ENCODE results near the gene RBCK1. TPM values are rescaled to one million over a fixed set of nuclear protein-coding genes. Genes with fewer than 3 reads are reported as not detected.
"Not testable (repeated sequence)": the region's sequence is repeated elsewhere in the genome, so short reads cannot be mapped to it uniquely, and the experiment has no call there.

Gene RBCK1
- total RNA-seq, 4 donors from 2014 or later: 57.9 to 86.3 (median 64.6) TPM

- intact Hi-C loops (cut with DNase I; ENCODE audit: low total_unique reads): no loop called here
- no peak for DNase-seq
- no peak for TF ChIP-seq POLR2A (IDR thresholded peaks at IDR 0.05)
- no peak for TF ChIP-seq CTCF (IDR thresholded peaks at IDR 0.05)
- H3K36me3 ChIP-seq: no peaks in the 10 kb centered on the region
- peaks cover 0 to 7% of the 10 kb centered on the region in 2 donors for H3K4me1 ChIP-seq
- H3K4me3 ChIP-seq: no peak overlapping the region
- no peaks in the 10 kb centered on the region for H3K27me3 ChIP-seq
- H3K27ac ChIP-seq: no peak overlapping the region
- H3K9me3 ChIP-seq: no peaks in the 10 kb centered on the region
These were observed 24.2 kb upstream of the RBCK1 start for GRCh38 chr20:383889-384288.

- no peaks in the 10 kb centered on the region for H3K27me3 ChIP-seq
- H3K4me1 ChIP-seq: peaks cover 0 to 7% of the 10 kb centered on the region in 2 donors
- TF ChIP-seq CTCF (IDR thresholded peaks at IDR 0.05) (no peak), POLR2A (IDR thresholded peaks at IDR 0.05) (no peak)
- no peaks in the 10 kb centered on the region for H3K9me3 ChIP-seq
- no peaks in the 10 kb centered on the region for H3K36me3 ChIP-seq
- no peak overlapping the region for H3K4me3 ChIP-seq
- intact Hi-C loops (cut with DNase I; ENCODE audit: low total_unique reads): no loop called here
- H3K27ac ChIP-seq: no peak overlapping the region
- no peak for DNase-seq
These were observed 23.4 kb upstream of the RBCK1 start for GRCh38 chr20:384723-385122.

- DNase-seq: no peak
- Histone ChIP-seq H3K4me3 (no peak overlapping the region), H3K27me3 (no peaks in the 10 kb centered on the region), H3K9me3 (no peaks in the 10 kb centered on the region), H3K4me1 (peaks cover 0 to 7% of the 10 kb centered on the region in 2 donors), H3K36me3 (no peaks in the 10 kb centered on the region), H3K27ac (no peak overlapping the region)
- TF ChIP-seq CTCF (IDR thresholded peaks at IDR 0.05) (no peak), POLR2A (IDR thresholded peaks at IDR 0.05) (no peak)
- intact Hi-C loops (cut with DNase I; ENCODE audit: low total_unique reads): no loop called here
These were observed 22.7 kb upstream of the RBCK1 start for GRCh38 chr20:385448-385847.

GRCh38 chr20:386634-387033 lies 21.5 kb upstream of the RBCK1 start:
- H3K4me3 ChIP-seq; intact Hi-C loops (cut with DNase I; ENCODE audit: low total_unique reads); H3K9me3 ChIP-seq; H3K36me3 ChIP-seq; H3K4me1 ChIP-seq; DNase-seq; H3K27me3 ChIP-seq; H3K27ac ChIP-seq: not testable (repeated sequence)

- H3K36me3 ChIP-seq: no peaks in the 10 kb centered on the region
- DNase-seq: no peak
- H3K4me1 ChIP-seq: no peaks in the 10 kb centered on the region
- H3K27ac ChIP-seq: no peak overlapping the region
- no peaks in the 10 kb centered on the region for H3K9me3 ChIP-seq
- no peak for TF ChIP-seq CTCF (IDR thresholded peaks at IDR 0.05)
- no peak for TF ChIP-seq POLR2A (IDR thresholded peaks at IDR 0.05)
- intact Hi-C loops (cut with DNase I; ENCODE audit: low total_unique reads): no loop called here
- no peak overlapping the region for H3K4me3 ChIP-seq
- H3K27me3 ChIP-seq: no peaks in the 10 kb centered on the region
These were observed 20.6 kb upstream of the RBCK1 start for GRCh38 chr20:387520-387919.
